Stimulated activated CD8-positive, alpha-beta memory T cell treated with anti-CD3 and anti-CD28 coated beads, Interleukin-4, amount 100 ng/mL, for 48 hours (primary cell): ENCODE measurements around the gene CNTN5.
"Not testable (repeated sequence)": the region's sequence is repeated elsewhere in the genome, so short reads cannot be mapped to it uniquely, and the experiment has no call there.

Source experiments
- DNase-seq: peaks from one replicate; pipeline ENCODE4 v3.0.0-alpha.2; 2020

CNTN5 gene

GRCh38 chr11:99812516-99812915 lies 791.8 kb downstream of the CNTN5 start:
- DNase-seq: no peak

- DNase-seq: no peak
Measured at GRCh38 chr11:99814021-99814420, 793.3 kb downstream of the CNTN5 start.

GRCh38 chr11:99814738-99815137 lies 794.0 kb downstream of the CNTN5 start:
- no peak for DNase-seq

- DNase-seq: no peak
Measured at GRCh38 chr11:99818991-99819390, 798.2 kb downstream of the CNTN5 start.

GRCh38 chr11:99822846-99823565 lies 802.3 kb downstream of the CNTN5 start:
- no peak for DNase-seq

GRCh38 chr11:99836739-99837138 lies 816.0 kb downstream of the CNTN5 start:
- not testable (repeated sequence) for DNase-seq

GRCh38 chr11:99841885-99842284 lies 821.1 kb downstream of the CNTN5 start:
- DNase-seq: no peak

- DNase-seq: no peak
Measured at GRCh38 chr11:99865951-99866350, 845.2 kb downstream of the CNTN5 start.

- DNase-seq: no peak
Measured at GRCh38 chr11:99881610-99882009, 860.9 kb downstream of the CNTN5 start.

GRCh38 chr11:99884750-99885149 lies 864.0 kb downstream of the CNTN5 start:
- no peak for DNase-seq

GRCh38 chr11:99887481-99887880 lies 866.7 kb downstream of the CNTN5 start:
- no peak for DNase-seq

- no peak for DNase-seq
Measured at GRCh38 chr11:99893811-99894210, 873.1 kb downstream of the CNTN5 start.

GRCh38 chr11:99901175-99901574 lies 880.4 kb downstream of the CNTN5 start:
- no peak for DNase-seq

GRCh38 chr11:99911116-99911515 lies 890.4 kb downstream of the CNTN5 start:
- no peak for DNase-seq

- no peak for DNase-seq
Measured at GRCh38 chr11:99916078-99916477, 895.3 kb downstream of the CNTN5 start.

GRCh38 chr11:99918761-99919160 lies 898.0 kb downstream of the CNTN5 start:
- no peak for DNase-seq

GRCh38 chr11:99920956-99921355 lies 900.2 kb downstream of the CNTN5 start:
- no peak for DNase-seq

GRCh38 chr11:99925968-99926367 lies 905.2 kb downstream of the CNTN5 start:
- no peak for DNase-seq

GRCh38 chr11:99932684-99933083 lies 911.9 kb downstream of the CNTN5 start:
- DNase-seq: no peak

GRCh38 chr11:99934008-99934407 lies 913.3 kb downstream of the CNTN5 start:
- DNase-seq: no peak

GRCh38 chr11:99937330-99937729 lies 916.6 kb downstream of the CNTN5 start:
- DNase-seq: no peak

GRCh38 chr11:99952816-99953215 lies 932.1 kb downstream of the CNTN5 start:
- DNase-seq: no peak

- no peak for DNase-seq
Measured at GRCh38 chr11:99960536-99960935, 939.8 kb downstream of the CNTN5 start.

- no peak for DNase-seq
Measured at GRCh38 chr11:99968336-99968735, 947.6 kb downstream of the CNTN5 start.

- no peak for DNase-seq
Measured at GRCh38 chr11:99973993-99974392, 953.2 kb downstream of the CNTN5 start.
